Ovary (tissue), 9 donors: Measurements from ENCODE around the gene SIGLEC6. TPM values are rescaled to one million over a fixed set of nuclear protein-coding genes. Genes with fewer than 3 reads are reported as not detected.

Source experiments
- DNase-seq, 5 donors: peaks; one replicate each; pipeline ENCODE4 v3.0.0-alpha.2; 2019 to 2020
- H3K27ac ChIP-seq, 2 donors: fragments of 200-600 bp; one replicate each; pipeline versions ENCODE4 v1.5.1 to v1.8.0; 2019 to 2022
- H3K27me3 ChIP-seq: fragments of 200-600 bp; one replicate; pipeline ENCODE4 v1.8.0; 2022
- H3K36me3 ChIP-seq: fragments of 200-600 bp; sonication (generic); one replicate; pipeline ENCODE4 v1.5.1; 2019
- H3K4me1 ChIP-seq: one replicate; pipeline ENCODE4 v1.8.1; 2013; ENCODE audit warnings: mild to moderate bottlenecking, moderate library complexity; ENCODE audit not compliant: insufficient read depth
- H3K4me3 ChIP-seq: fragments of 200-600 bp; sonication (generic); one replicate; pipeline ENCODE4 v1.5.1; 2017
- H3K9me3 ChIP-seq, 2 donors: fragments of 200-600 bp in 1 of 2; sonication (generic) in 1 of 2; one replicate each; pipeline versions ENCODE4 v1.5.1 to v1.8.1; 2013 to 2019; ENCODE audit warnings: mild to moderate bottlenecking in 1 of 2, moderate library complexity in 1 of 2
- EP300 ChIP-seq: sonication (generic); formaldehyde crosslinking; IDR thresholded peaks from one replicate; pipeline ENCODE4 v1.6.1; 2017; ENCODE audit warnings: antibody characterized with exemption
- POLR2A ChIP-seq: fragments of 450-650 bp; IDR thresholded peaks from one replicate; pipeline ENCODE4 v1.6.1; 2017; ENCODE audit warnings: antibody characterized with exemption, mild to moderate bottlenecking, moderate library complexity
- WGBS, 3 donors: extraction: QIAGEN DNeasy Blood & Tissue Kit in 1 of 3; methylation state at CpG; one replicate each; pipeline versions ENCODE4 v1.1.5 to v1.1.7; 2013 to 2017; 5-methylcytosine and 5-hydroxymethylcytosine counted together
- intact Hi-C, 4 donors: fragments of 100-400 bp; cut with DNase I; formaldehyde crosslinking; loops; one replicate each; pipeline versions ENCODE4 v1.11.0 to v1.15.1; 2022 to 2023
- polyA plus RNA-seq, 2 donors: library from polyadenylated mRNA; stranded (reverse); fragments of 200-250 nt in 1 of 2; fragments of 350-450 nt in 1 of 2; fragmentation: Illumina TruSeq in 1 of 2; extraction: RNeasy Lipid Tissue Mini Kit (QIAGEN cat#74804) in 1 of 2; gene quantifications; one replicate each; pipeline ENCODE4 v1.2.3, GENCODE V29; 2013 to 2014
- total RNA-seq, 7 donors: library from RNA; depleted of rRNA in 2 of 7; stranded (reverse); fragments of >200 nt in 2 of 7; fragmentation: NEBNext Ultra II Directional in 3 of 7; extraction: Animal tissue kit (Norgen Biotek cat#: 25700) in 3 of 7; gene quantifications; one replicate each; pipeline versions ENCODE4 v1.1.0 to v1.2.4, GENCODE V29; 2016 to 2023
- TF ChIP-seq, protein P1 (sequence below), 3 donors: fragments of 450-650 bp in 2 of 3; fragments of 200-600 bp in 1 of 3; IDR thresholded peaks; one replicate each; pipeline versions ENCODE4 v1.5.1 to v1.8.0; 2016 to 2022; ENCODE audit warnings: antibody characterized with exemption in 3 of 3, mild to moderate bottlenecking in 1 of 3
- donor health status: DM: no; HTN: no; CAD: no; lungs with moderate emphysema.
- donor health status: DM: no; HTN: no; CAD: no.
- donor health status: Bipolar disorder and iron deficiency.
- donor health status: DM: yes; HTN: yes; CAD: no.
- donor health status: DM: no; HTN: no; CAD: no.
- donor health status: DM: yes; HTN: yes; CAD: no.

SIGLEC6 gene
- total and polyA plus RNA-seq, 9 donors: 0.19 to 0.67 (median 0.42) TPM; not detected in 5

- 64 to 76% (median 71%) methylated on average over 5 of the region's 5 CpGs for WGBS, 3 donors
- Histone ChIP-seq H3K36me3 (no peaks in the 10 kb centered on the region), H3K4me1 (no peaks in the 10 kb centered on the region), H3K4me3 (no peak overlapping the region), H3K27me3 (no peaks in the 10 kb centered on the region), H3K27ac (no peak overlapping the region), H3K9me3 (no peaks in the 10 kb centered on the region)
- intact Hi-C loops: no loop called here
- no peak for DNase-seq
- TF ChIP-seq EP300 (no peak), POLR2A (no peak)
- TF ChIP-seq, protein P1, sequence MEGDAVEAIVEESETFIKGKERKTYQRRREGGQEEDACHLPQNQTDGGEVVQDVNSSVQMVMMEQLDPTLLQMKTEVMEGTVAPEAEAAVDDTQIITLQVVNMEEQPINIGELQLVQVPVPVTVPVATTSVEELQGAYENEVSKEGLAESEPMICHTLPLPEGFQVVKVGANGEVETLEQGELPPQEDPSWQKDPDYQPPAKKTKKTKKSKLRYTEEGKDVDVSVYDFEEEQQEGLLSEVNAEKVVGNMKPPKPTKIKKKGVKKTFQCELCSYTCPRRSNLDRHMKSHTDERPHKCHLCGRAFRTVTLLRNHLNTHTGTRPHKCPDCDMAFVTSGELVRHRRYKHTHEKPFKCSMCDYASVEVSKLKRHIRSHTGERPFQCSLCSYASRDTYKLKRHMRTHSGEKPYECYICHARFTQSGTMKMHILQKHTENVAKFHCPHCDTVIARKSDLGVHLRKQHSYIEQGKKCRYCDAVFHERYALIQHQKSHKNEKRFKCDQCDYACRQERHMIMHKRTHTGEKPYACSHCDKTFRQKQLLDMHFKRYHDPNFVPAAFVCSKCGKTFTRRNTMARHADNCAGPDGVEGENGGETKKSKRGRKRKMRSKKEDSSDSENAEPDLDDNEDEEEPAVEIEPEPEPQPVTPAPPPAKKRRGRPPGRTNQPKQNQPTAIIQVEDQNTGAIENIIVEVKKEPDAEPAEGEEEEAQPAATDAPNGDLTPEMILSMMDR (IDR thresholded peaks at IDR 0.05): no peak
These were observed 16.8 kb upstream of the SIGLEC6 start for GRCh38 chr19:51548213-51548651.

GRCh38 chr19:51547397-51548212 is 16.1 kb upstream of the SIGLEC6 start:
- TF ChIP-seq, protein P1 (IDR thresholded peaks at IDR 0.05): no peak
- Histone ChIP-seq H3K27ac (no peak overlapping the region), H3K36me3 (no peaks in the 10 kb centered on the region), H3K27me3 (no peaks in the 10 kb centered on the region), H3K4me3 (no peak overlapping the region), H3K4me1 (no peaks in the 10 kb centered on the region), H3K9me3 (no peaks in the 10 kb centered on the region)
- WGBS, 3 donors: 32 to 44% (median 35%) methylated on average over 7 of the region's 7 CpGs
- intact Hi-C loops: no loop called here
- DNase-seq: peak in 1 of 5 donors; percentile 6

GRCh38 chr19:51546650-51547396 is 15.4 kb upstream of the SIGLEC6 start:
- TF ChIP-seq POLR2A (no peak), EP300 (no peak)
- TF ChIP-seq, protein P1 (IDR thresholded peaks at IDR 0.05): no peak
- Histone ChIP-seq H3K27ac (no peak overlapping the region), H3K27me3 (no peaks in the 10 kb centered on the region), H3K36me3 (no peaks in the 10 kb centered on the region), H3K9me3 (no peaks in the 10 kb centered on the region), H3K4me3 (no peak overlapping the region), H3K4me1 (no peaks in the 10 kb centered on the region)
- intact Hi-C loops: no loop called here
- WGBS, 3 donors: 62 to 68% (median 67%) methylated on average over 10 of the region's 10 CpGs
- no peak for DNase-seq

DNA sequence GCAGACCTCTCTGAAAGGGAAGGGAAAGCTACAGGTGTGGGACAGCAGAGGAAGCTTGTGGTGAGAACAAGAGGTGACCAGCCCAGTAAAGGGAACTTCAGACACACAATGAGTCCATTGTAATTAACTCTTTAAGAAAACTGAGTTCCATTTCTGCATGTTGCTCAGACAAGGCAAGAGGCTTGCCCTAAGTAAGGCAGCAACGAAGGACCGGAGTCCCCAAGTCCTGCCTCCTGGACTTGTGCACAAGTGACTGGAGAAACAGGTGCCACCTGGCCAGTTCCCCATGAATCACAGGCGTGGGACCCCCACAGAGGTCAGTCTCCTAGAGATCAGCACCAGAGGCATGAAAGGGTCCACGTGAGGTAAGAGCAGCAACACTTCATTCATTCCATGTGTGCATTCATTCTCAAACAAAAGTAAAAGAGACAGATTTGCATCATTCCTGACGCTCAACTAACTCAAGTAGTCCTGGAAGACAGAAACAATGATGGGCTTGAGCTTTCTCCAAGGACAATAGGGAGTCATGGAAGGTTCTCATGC is 14.7 kb upstream of the SIGLEC6 start:
- H3K27ac ChIP-seq: no peak overlapping the region
- H3K4me3 ChIP-seq: no peak overlapping the region
- no peak for DNase-seq
- no peaks in the 10 kb centered on the region for H3K4me1 ChIP-seq
- 59 to 64% (median 63%) methylated on average over 5 of the region's 5 CpGs for WGBS, 3 donors
- no peaks in the 10 kb centered on the region for H3K36me3 ChIP-seq
- intact Hi-C loops: no loop called here
- H3K27me3 ChIP-seq: no peaks in the 10 kb centered on the region
- no peak for TF ChIP-seq POLR2A
- no peak for TF ChIP-seq EP300
- TF ChIP-seq, protein P1 (IDR thresholded peaks at IDR 0.05): no peak
- no peaks in the 10 kb centered on the region for H3K9me3 ChIP-seq
